ENCODE measurements around the gene CADM2. TPM values are rescaled to one million over a fixed set of nuclear protein-coding genes. Genes with fewer than 3 reads are reported as not detected.

CADM2 gene
- total RNA-seq, 1 donor from 2014 or later, result 4.0 TPM

- no peaks in the 10 kb centered on the region for H3K9me3 Mint-ChIP-seq
- no peak for DNase-seq (ENCODE audit: extremely low spot score, unreplicated experiment)
- no peaks in the 10 kb centered on the region for H3K36me3 Mint-ChIP-seq
- no peak overlapping the region for H3K4me3 Mint-ChIP-seq
- peaks cover 6% of the 10 kb centered on the region for H3K4me1 Mint-ChIP-seq (ENCODE audit: unreplicated experiment)
- H3K27me3 Mint-ChIP-seq, result no peaks in the 10 kb centered on the region
- TF ChIP-seq CTCF (conservative IDR thresholded peaks at IDR 0.05), result no peak
- no peak overlapping the region for H3K27ac Mint-ChIP-seq
Measured at GRCh38 chr3:85433319-85433718, 474.5 kb downstream of the CADM2 start.

- DNase-seq (ENCODE audit: extremely low spot score, unreplicated experiment), result no peak
- Mint-ChIP-seq H3K4me1 (ENCODE audit: unreplicated experiment) (peaks cover 6% of the 10 kb centered on the region), H3K36me3 (no peaks in the 10 kb centered on the region), H3K4me3 (no peak overlapping the region), H3K9me3 (no peaks in the 10 kb centered on the region), H3K27ac (no peak overlapping the region), H3K27me3 (no peaks in the 10 kb centered on the region)
- no peak for TF ChIP-seq CTCF (conservative IDR thresholded peaks at IDR 0.05)
Measured at GRCh38 chr3:85455561-85456200, 496.9 kb downstream of the CADM2 start.

GRCh38 chr3:85474241-85474640 lies 515.5 kb downstream of the CADM2 start:
- DNase-seq (ENCODE audit: extremely low spot score, unreplicated experiment), result no peak
- Mint-ChIP-seq H3K27ac (no peak overlapping the region), H3K27me3 (no peaks in the 10 kb centered on the region), H3K36me3 (no peaks in the 10 kb centered on the region), H3K4me1 (ENCODE audit: unreplicated experiment) (peaks cover 4% of the 10 kb centered on the region), H3K4me3 (no peak overlapping the region), H3K9me3 (no peaks in the 10 kb centered on the region)
- no peak for TF ChIP-seq CTCF (conservative IDR thresholded peaks at IDR 0.05)

GRCh38 chr3:85475346-85475745 lies 516.6 kb downstream of the CADM2 start:
- TF ChIP-seq CTCF (conservative IDR thresholded peaks at IDR 0.05), result no peak
- Mint-ChIP-seq H3K27me3 (no peaks in the 10 kb centered on the region), H3K4me3 (no peak overlapping the region), H3K9me3 (no peaks in the 10 kb centered on the region), H3K36me3 (no peaks in the 10 kb centered on the region), H3K27ac (no peak overlapping the region), H3K4me1 (ENCODE audit: unreplicated experiment) (peaks cover 4% of the 10 kb centered on the region)
- DNase-seq (ENCODE audit: extremely low spot score, unreplicated experiment), result no peak

GRCh38 chr3:85476891-85477495 lies 518.2 kb downstream of the CADM2 start:
- no peak overlapping the region for H3K27ac Mint-ChIP-seq
- H3K4me1 Mint-ChIP-seq (ENCODE audit: unreplicated experiment), result peaks cover 4% of the 10 kb centered on the region
- no peaks in the 10 kb centered on the region for H3K27me3 Mint-ChIP-seq
- TF ChIP-seq CTCF (conservative IDR thresholded peaks at IDR 0.05), result no peak
- H3K9me3 Mint-ChIP-seq, result no peaks in the 10 kb centered on the region
- DNase-seq (ENCODE audit: extremely low spot score, unreplicated experiment), result no peak
- no peaks in the 10 kb centered on the region for H3K36me3 Mint-ChIP-seq
- no peak overlapping the region for H3K4me3 Mint-ChIP-seq
